Measurements from ENCODE around the gene MED12L. TPM values are rescaled to one million over a fixed set of nuclear protein-coding genes. Genes with fewer than 3 reads are reported as not detected.

The MED12L gene
- total and polyA plus RNA-seq, 10 of the 15 experiments (the other 5 are each of a cell fraction or from before 2014, with no cell fraction given): 0.01 to 0.06 (median 0.03) TPM; not detected in 2

DNA sequence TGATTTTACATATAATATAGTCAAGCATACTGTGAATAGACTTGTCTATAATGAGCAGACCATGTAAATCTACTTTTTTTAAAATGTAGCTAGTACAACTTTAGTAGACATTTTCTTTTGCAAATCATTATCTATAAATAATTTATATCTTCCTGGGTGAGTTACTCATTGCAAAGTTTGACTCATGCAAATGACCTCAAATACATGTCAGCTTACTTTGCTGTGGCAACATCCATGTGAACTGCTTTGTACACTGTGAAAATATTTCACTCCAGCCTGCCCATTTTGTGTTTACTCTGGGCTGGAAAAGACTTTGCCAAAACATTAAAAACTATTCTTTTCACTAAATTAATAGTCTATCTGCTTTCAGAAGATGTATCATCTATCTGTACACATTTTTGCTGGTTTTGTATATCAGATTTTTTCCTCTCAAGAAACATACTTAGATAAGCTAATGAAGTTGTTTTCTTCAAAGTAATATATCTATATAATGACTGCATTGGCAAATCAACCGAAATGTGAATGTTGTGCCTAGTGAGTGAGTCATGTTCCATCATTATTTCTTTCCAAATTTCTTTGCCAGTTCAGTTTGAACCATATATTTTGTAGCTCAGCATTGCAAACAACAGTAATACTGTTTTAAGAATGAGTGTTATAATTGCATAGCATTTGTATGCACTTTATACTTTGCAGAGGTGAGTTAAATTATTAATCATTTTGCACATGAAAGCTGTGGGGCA is 348.9 kb downstream of the MED12L start:
- SMC1A ChIA-PET (ENCODE audit: uncharacterized antibody, unreplicated experiment): interaction anchor here (1.0 to 1.9 kb wide), 5 partner anchors 50 to 515 kb away, joined by 3 to 7 read pairs (median 3); partner anchors contain the start of gene P2RY12
- no TSS peak for BruUV-seq (replicated peaks)
- intact Hi-C loops (cut with micrococcal nuclease; ENCODE audit: unreplicated experiment): no loop called here
- WGBS (ENCODE audit: insufficient coverage, insufficient replicate concordance, low lambda C conversion rate, missing lambda C conversion rate): 0% methylated on average over 1 of the region's 1 CpG
- CTCF ChIA-PET: interaction anchor here (0.7 to 1.6 kb wide), 3 partner anchors 10 to 55 kb away, joined by 3 to 9 read pairs (median 3); no protein-coding TSS in a partner anchor
- FAIRE-seq: no peak
- no peak for ATAC-seq
- RAD21 ChIA-PET (ENCODE audit: unreplicated experiment): interaction anchor here (0.6 to 1.2 kb wide), 2 partner anchors 51 to 281 kb away, joined by 3 read pairs; partner anchors contain the start of gene P2RY12
- Histone ChIP-seq H3K4me3 (no peak overlapping the region), H3K27me3 (replicated peaks in 1 of 2; ENCODE audit: control insufficient read depth in 2 of 2, insufficient read depth in 2 of 2, low read length in 1 of 2) (no peaks in the 10 kb centered on the region), H3K36me3 (ENCODE audit: control insufficient read depth in 2 of 2, insufficient read depth in 2 of 2, low read length in 1 of 2) (no peaks in the 10 kb centered on the region), H3K27ac (ENCODE audit: control insufficient read depth, insufficient read depth) (no peak overlapping the region), H4K20me1 (ENCODE audit: control insufficient read depth, insufficient read depth) (no peaks in the 10 kb centered on the region), H3K9me3 (replicated peaks; ENCODE audit: control insufficient read depth, insufficient read depth, low read length) (no peaks in the 10 kb centered on the region), H3K9ac (ENCODE audit: control insufficient read depth, insufficient read depth, low read length) (no peak overlapping the region), H3K4me2 (ENCODE audit: control insufficient read depth, insufficient read depth) (no peak overlapping the region), H3K4me1 (ENCODE audit: control insufficient read depth, insufficient read depth, low read length) (no peaks in the 10 kb centered on the region), H3K79me2 (ENCODE audit: control insufficient read depth, insufficient read depth, low read length) (no peaks in the 10 kb centered on the region), H2AFZ (ENCODE audit: control insufficient read depth, low read depth, low read length) (no peak overlapping the region)
- DNase-seq (ENCODE audit: low read depth, low spot score): no peak
- POLR2A ChIA-PET: no interaction called here
- TF ChIP-seq E2F8 (IDR thresholded peaks at IDR 0.05; ENCODE audit: low read depth, partially characterized antibody) (no peak), SPI1 (IDR thresholded peaks at IDR 0.05; ENCODE audit: borderline replicate concordance, insufficient read depth, low read depth, low read length) (no peak)
- in situ Hi-C loops (cut with MboI): loop anchor here (10.0 kb wide), 1 partner anchor 400 kb away; no protein-coding TSS in a partner anchor

All from GM12878 (cell line).